Stimulated activated naive CD4-positive, alpha-beta T cell treated with Interleukin-2 at 50 U/mL for 16 hours (primary cell): ENCODE results near the gene DMRTC2.

ENCODE experiments used
- DNase-seq: peaks from one replicate; lab custom pipeline; 2025; lab: John Stamatoyannopoulos, UW

Gene DMRTC2

DNA sequence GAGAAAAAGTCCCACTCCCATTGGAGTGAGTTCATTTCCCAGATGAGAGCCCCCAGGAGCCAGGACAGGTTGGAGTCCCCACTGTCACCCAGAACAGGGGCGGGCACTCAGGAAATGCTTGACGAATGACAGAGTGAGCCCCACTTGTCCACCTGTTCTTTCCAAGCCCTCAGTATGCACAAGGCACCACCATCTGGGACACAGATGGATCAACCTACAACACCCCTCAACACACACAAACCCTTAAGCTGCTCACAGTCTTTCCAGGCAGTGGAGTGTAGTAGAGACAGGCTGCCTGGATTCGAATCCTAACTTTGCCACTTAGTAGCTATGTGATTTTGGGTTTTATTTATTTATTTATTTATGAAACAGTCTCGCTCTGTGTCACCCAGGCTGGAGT, 46.1 kb downstream of the DMRTC2 start:
- DNase-seq: no peak

DNA sequence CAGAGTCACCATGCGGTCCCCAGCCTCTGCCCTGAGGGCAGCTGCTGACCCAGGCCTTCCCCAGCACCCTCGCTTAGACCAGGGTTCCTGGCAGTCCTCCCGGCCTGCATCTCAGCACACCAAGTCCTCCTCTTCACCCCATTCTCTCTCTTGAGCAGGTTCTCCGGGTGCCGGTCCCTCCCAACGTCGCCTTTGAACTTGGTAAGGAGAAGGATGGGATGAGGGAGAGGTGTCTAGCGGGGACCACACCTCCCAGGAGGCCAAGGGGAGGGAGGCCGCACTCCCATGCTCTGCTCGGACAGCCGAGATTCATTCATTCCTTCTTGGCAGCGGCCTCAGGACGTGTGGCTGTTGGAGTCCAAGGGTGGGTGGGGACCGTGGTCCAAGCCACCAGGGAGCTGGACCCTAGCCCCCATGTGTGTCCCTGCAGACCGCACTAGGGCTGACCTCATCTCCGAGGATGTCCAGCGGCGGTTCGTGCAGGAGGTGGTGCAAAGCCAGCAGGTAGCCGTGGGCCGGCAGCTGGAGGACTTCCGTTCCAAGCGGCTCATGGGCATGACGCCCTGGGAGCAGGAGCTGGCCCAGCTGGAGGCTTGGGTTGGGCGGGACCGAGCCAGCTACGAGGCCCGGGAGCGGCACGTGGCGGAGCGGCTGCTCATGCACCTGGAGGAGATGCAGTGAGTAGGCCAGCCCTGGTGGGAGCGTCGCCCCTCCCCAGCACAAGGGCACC, 47.5 kb downstream of the DMRTC2 start:
- DNase-seq: no peak

DNA sequence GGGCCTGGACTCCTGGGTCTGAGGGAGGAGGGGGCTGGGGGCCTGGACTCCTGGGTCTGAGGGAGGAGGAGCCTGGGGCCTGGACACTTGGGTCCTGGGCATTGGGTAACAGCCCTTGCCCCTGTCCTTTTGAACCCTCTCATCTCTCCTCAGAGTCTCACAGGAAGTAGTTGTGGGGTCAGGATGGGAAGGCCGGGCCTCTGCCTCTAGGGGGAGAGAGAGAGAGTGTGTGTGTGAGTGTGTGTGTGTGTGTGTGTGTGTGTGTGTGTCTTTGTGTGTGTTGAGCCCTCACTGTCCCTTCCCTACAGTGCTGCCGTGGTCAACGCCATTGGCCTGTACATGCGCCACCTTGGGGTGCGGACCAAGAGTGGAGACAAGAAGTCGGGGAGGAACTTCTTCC, 49.1 kb downstream of the DMRTC2 start:
- DNase-seq: no peak

DNA sequence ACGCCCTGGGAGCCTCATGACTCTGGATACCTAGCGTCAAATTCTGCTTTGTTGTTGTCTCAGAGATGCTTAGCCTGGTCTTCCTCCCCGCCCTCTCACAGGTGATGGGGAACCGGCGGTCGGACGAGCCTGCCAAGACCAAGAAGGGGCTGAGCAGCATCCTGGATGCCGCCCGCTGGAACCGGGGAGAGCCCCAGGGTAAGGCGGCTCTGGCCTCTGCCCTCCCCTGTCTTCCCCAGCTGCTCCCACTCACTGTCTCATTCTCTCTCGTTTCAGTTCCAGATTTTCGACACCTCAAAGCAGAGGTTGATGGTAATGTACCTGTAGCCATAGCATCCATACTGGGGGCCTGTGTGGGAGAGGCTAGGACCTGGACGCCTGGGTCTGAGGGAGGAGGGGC, 49.5 kb downstream of the DMRTC2 start:
- DNase-seq: no peak

DNA sequence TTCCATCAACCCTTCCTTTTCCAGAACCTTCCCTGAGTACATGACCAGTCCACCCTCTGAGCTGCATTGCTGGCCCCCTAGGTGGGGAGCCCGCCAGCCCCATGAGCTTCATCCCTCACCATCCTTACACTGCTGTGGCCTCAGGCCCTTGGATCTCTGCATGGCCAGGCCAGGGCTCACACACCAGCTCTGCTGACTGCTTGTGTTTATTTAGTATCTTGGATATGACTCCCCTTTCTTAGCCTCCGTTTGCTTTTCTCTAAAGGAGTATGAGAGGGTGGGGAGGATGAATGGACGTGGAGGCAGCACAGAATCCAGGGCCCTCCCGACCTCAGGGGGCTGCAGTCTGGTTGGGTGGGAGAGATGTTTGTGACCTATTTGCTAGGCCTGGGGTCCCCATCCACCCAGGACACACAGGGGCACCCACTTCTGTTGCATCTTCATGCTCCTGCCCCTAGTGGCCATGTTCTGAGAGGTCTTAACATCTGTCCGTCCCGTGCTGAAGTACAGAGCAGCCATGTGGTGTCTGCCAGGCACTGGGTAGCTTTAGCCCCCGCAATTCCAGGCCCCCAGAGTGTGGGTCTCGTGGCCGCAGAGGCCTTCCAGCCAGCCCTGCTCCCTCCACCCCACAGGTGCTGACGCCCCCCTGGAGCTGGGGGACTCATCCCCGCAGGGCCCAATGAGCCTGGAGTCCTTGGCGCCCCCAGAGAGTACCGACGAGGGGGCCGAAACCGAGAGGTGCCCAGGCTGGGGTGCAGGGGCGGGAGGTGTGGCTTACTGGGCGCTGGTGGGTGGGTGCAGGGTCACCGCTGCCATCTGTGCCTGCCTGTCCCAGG, 51.1 kb downstream of the DMRTC2 start:
- DNase-seq: no peak

DNA sequence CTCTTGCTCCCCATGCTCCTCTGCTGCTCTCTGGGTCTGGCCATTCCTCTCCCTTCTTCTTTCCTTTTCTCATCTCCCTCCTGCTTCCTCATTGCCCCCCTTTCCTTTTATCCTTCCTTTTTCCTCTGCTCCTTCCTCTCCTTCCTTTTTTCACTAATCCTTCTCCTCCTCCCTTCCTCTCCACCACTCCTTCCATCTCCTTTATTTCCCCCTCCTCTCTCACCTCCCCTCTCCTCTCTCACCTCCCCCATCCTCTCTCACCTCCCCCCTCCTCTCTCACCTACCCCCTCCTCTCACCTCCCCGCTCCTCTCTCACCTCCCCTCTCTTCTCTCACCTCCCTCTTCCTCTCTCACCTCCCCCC, 51.7 kb downstream of the DMRTC2 start:
- DNase-seq: no peak

DNA sequence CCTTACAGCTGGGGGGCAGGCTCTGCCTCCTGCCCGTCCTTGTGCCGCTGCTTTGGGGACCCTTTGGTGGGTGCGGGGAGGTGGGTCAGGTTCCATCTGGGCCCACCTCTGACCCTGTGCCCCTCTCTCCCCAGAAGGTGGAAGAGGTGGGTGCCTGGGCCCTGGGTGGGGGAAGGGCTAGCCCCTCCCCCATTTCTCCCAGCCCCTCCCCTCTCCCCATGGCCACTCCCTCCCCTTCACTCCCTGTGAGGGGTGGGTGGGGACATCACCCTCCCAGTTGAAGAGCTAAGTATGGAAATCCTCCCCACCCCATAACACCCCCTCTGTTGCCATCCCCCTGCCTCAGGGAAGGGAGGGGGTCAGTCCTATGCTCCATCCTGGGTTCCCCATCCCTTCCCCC, 52.3 kb downstream of the DMRTC2 start:
- DNase-seq: no peak

DNA sequence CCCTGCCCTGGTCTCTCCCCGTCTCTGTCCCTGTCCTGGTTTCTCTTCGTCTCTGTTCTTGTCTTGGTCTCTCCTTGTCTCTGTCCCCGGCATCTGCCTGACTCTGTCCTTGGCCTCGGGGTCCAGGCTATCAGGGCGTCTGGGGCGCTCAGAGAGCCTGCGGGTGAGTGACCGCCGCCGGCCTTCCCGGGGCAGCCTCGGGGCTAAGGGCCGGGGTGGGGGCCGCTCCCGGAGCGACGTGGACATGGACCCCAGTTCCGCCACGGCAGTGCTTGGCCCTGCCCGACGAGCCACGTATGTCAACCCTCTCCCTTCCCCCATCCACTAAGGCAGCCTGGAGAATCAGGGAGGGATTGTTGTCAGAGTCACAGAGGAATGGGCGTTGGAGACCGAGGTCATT, 53.0 kb downstream of the DMRTC2 start:
- DNase-seq: no peak

DNA sequence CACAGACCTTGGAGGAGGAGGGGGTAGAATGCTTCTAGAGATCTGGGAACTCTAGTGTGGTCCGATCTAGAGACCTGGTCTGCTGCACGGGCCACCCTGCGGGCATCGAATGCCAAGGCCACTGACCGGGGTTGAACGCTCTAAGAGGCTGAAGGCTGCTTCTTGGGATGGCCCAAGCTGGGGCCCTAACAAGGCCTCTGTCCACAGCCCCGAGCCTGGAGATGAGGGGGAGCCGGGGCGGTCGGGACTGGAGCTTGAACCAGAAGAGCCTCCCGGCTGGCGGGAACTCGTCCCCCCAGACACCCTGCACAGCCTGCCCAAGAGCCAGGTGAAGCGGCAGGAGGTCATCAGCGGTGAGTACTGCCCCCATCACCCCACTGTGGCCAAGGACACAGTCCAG, 53.4 kb downstream of the DMRTC2 start:
- no peak for DNase-seq
